Dermis microvascular lymphatic vessel endothelial cell (primary cell): ENCODE measurements around the gene NDC1. TPM values are rescaled to one million over a fixed set of nuclear protein-coding genes. Genes with fewer than 3 reads are reported as not detected.
A peak's percentile ranks its signal among the peaks of the same experiment; 100 is the strongest.
"Not testable (repeated sequence)": the region's sequence is repeated elsewhere in the genome, so short reads cannot be mapped to it uniquely, and the experiment has no call there.

Experiments
- DNase-seq, 2 donors: peaks; one replicate each; pipeline versions ENCODE4 v3.0.0 to v3.0.0-alpha.2; 2010; ENCODE audit warnings: low read depth in 2 of 2
- total RNA-seq: library from RNA; depleted of rRNA; stranded (reverse); fragments of >200 nt; gene quantifications from 2 replicates; pipeline ENCODE4 v1.2.1, GENCODE V29; 2014

Gene NDC1
- total RNA-seq, 1 donor from 2014 or later: 23.1 TPM

- DNase-seq: no peak
These were observed 71.8 kb downstream of the NDC1 start for GRCh38 chr1:53766194-53766742.

GRCh38 chr1:53765657-53766056 lies 72.4 kb downstream of the NDC1 start:
- peak in 1 of 2 donors; percentile 86 for DNase-seq

GRCh38 chr1:53763911-53764310 lies 74.2 kb downstream of the NDC1 start:
- no peak for DNase-seq

- no peak for DNase-seq
These were observed 74.6 kb downstream of the NDC1 start for GRCh38 chr1:53763461-53763860.

GRCh38 chr1:53760497-53760896 lies 77.6 kb downstream of the NDC1 start:
- DNase-seq: not testable (repeated sequence)

- DNase-seq: no peak
These were observed 82.2 kb downstream of the NDC1 start for GRCh38 chr1:53755874-53756273.

GRCh38 chr1:53754484-53755312 lies 83.4 kb downstream of the NDC1 start:
- DNase-seq: peak; percentile 58 to 63

- DNase-seq: no peak
These were observed 85.8 kb downstream of the NDC1 start for GRCh38 chr1:53752281-53752680.

- no peak for DNase-seq
These were observed 90.3 kb downstream of the NDC1 start for GRCh38 chr1:53747841-53748240.

- DNase-seq: no peak
These were observed 97.4 kb downstream of the NDC1 start for GRCh38 chr1:53740621-53741105.

GRCh38 chr1:53739109-53739681 lies 98.9 kb downstream of the NDC1 start, which contains the start of gene GLIS1:
GLIS1 (minus strand) TSS chr1:53739164; CDS start chr1:53738064, 1,100 bp downstream.
- DNase-seq: peak; percentile 22 to 89

- no peak for DNase-seq
These were observed 99.6 kb downstream of the NDC1 start for GRCh38 chr1:53738205-53739108.

- DNase-seq: no peak
These were observed 100.4 kb downstream of the NDC1 start for GRCh38 chr1:53737648-53738204.

- no peak for DNase-seq
These were observed 101.8 kb downstream of the NDC1 start for GRCh38 chr1:53736290-53736689.

GRCh38 chr1:53735681-53736080 lies 102.4 kb downstream of the NDC1 start:
- no peak for DNase-seq

- DNase-seq: no peak
These were observed 102.8 kb downstream of the NDC1 start for GRCh38 chr1:53735261-53735660.

- DNase-seq: no peak
These were observed 103.4 kb downstream of the NDC1 start for GRCh38 chr1:53734650-53735211.

GRCh38 chr1:53733975-53734649 lies 104.0 kb downstream of the NDC1 start:
- DNase-seq: no peak

- no peak for DNase-seq
These were observed 104.6 kb downstream of the NDC1 start for GRCh38 chr1:53733447-53733931.

- DNase-seq: no peak
These were observed 105.2 kb downstream of the NDC1 start for GRCh38 chr1:53732912-53733317.
